Frontal cortex (tissue), 4 donors: ENCODE measurements around the gene NOP53. TPM values are rescaled to one million over a fixed set of nuclear protein-coding genes. Genes with fewer than 3 reads are reported as not detected.
"Not testable (repeated sequence)": the region's sequence is repeated elsewhere in the genome, so short reads cannot be mapped to it uniquely, and the experiment has no call there.

Experiments used
- DNase-seq, 2 donors: peaks; one replicate each; pipeline ENCODE4 v3.0.0; 2012; ENCODE audit warnings: low spot score in 2 of 2
- FAIRE-seq: peaks from 2 replicates; lab custom pipeline; 2012; peaks lifted over from hg19 to GRCh38; lab: Jason Lieb, UNC
- total RNA-seq: library from RNA; depleted of rRNA; stranded (reverse); fragments of >200 nt; gene quantifications from one replicate; pipeline ENCODE4 v1.2.3, GENCODE V29; 2014
- donor health status: control.
- donor health status: control.
- donor health status: control.

The NOP53 gene
- total RNA-seq, 1 donor from 2014 or later, result 88.0 TPM

- FAIRE-seq, result no peak
- DNase-seq, result no peak
Measured at GRCh38 chr19:47716270-47716937, 28.9 kb upstream of the NOP53 start.

- FAIRE-seq, DNase-seq: not testable (repeated sequence)
Measured at GRCh38 chr19:47718415-47719046, 26.8 kb upstream of the NOP53 start.

GRCh38 chr19:47719047-47719859 lies 26.1 kb upstream of the NOP53 start:
- DNase-seq (peak in 1 of 2 donors; percentile 78), FAIRE-seq (no peak)

GRCh38 chr19:47720669-47721422 lies 24.5 kb upstream of the NOP53 start:
- FAIRE-seq (no peak), DNase-seq (no peak)

- no peak for FAIRE-seq
- DNase-seq, result no peak
Measured at GRCh38 chr19:47723581-47723940, 21.8 kb upstream of the NOP53 start.

- DNase-seq, result no peak
- FAIRE-seq, result no peak
Measured at GRCh38 chr19:47725759-47726401, 19.5 kb upstream of the NOP53 start.

- no peak for FAIRE-seq
- DNase-seq, result no peak
Measured at GRCh38 chr19:47726467-47726866, 18.9 kb upstream of the NOP53 start.

GRCh38 chr19:47728295-47728694 lies 17.1 kb upstream of the NOP53 start:
- not testable (repeated sequence) for FAIRE-seq, DNase-seq

- no peak for FAIRE-seq
- DNase-seq, result no peak
Measured at GRCh38 chr19:47729468-47729798, 15.9 kb upstream of the NOP53 start.

- no peak for FAIRE-seq
- DNase-seq, result no peak
Measured at GRCh38 chr19:47729799-47730520, 15.4 kb upstream of the NOP53 start.

GRCh38 chr19:47730521-47730889 lies 14.8 kb upstream of the NOP53 start:
- DNase-seq (no peak), FAIRE-seq (no peak)

- DNase-seq, result no peak
- no peak for FAIRE-seq
Measured at GRCh38 chr19:47730910-47731309, 14.4 kb upstream of the NOP53 start.

- no peak for FAIRE-seq
- no peak for DNase-seq
Measured at GRCh38 chr19:47735131-47735530, 10.2 kb upstream of the NOP53 start.

GRCh38 chr19:47740866-47741519 lies 4.4 kb upstream of the NOP53 start:
- FAIRE-seq, result no peak
- no peak for DNase-seq

GRCh38 chr19:47741544-47742140 lies 3.7 kb upstream of the NOP53 start:
- DNase-seq, result no peak
- FAIRE-seq, result no peak

GRCh38 chr19:47742634-47743033 lies 2.7 kb upstream of the NOP53 start:
- FAIRE-seq (no peak), DNase-seq (no peak)

GRCh38 chr19:47746129-47746528 lies 783 bp downstream of the NOP53 start:
- not testable (repeated sequence) for DNase-seq, FAIRE-seq

- FAIRE-seq, result no peak
Measured at GRCh38 chr19:47749326-47749725, 4.0 kb downstream of the NOP53 start.

More at GRCh38 chr19:47749326-47749725, 4.0 kb downstream of the NOP53 start:
- no peak for DNase-seq
